ENCODE measurements around the gene HOMER1. TPM values are rescaled to one million over a fixed set of nuclear protein-coding genes. Genes with fewer than 3 reads are reported as not detected.

HOMER1 gene
- polyA plus RNA-seq, 1 donor: 3.8 TPM

GRCh38 chr5:79508794-79509193 lies 5.1 kb downstream of the HOMER1 start:
- Histone ChIP-seq H3K27ac (ENCODE audit: low read length) (no peak overlapping the region), H3K4me3 (ENCODE audit: low read length) (no peak overlapping the region), H3K9me3 (ENCODE audit: control insufficient read depth, low read depth, low read length) (no peaks in the 10 kb centered on the region), H3K36me3 (ENCODE audit: control insufficient read depth, insufficient read depth, low read length) (no peaks in the 10 kb centered on the region), H3K4me1 (ENCODE audit: control insufficient read depth, insufficient read depth, low read length) (peaks cover 8% of the 10 kb centered on the region), H3K27me3 (ENCODE audit: control insufficient read depth, insufficient read depth, low read length) (peaks cover 30% of the 10 kb centered on the region)
- WGBS (ENCODE audit: insufficient coverage, low lambda C conversion rate): no CpG with 5 or more reads among the region's 2 CpGs
- no peak for DNase-seq

DNA sequence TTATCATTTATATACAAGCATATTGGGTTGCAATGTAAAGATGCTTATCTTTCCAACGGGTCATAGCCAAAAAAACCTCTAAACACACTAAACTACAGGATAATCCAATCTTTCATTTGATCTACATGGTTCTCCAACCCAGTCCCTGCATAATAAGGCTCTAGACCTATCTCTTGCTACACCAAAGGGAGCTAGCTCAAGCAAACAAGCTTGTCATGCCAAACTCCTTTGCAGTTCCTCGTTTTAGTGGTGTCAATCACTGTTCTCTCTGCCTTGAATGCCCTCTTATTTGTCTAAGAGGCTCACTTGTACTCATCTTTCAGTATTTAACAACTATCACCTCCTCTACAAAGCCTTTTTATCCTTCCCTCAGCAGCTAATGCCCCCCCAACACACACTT lies 5.6 kb downstream of the HOMER1 start:
- Histone ChIP-seq H3K36me3 (ENCODE audit: control insufficient read depth, insufficient read depth, low read length) (no peaks in the 10 kb centered on the region), H3K27ac (ENCODE audit: low read length) (no peak overlapping the region), H3K9me3 (ENCODE audit: control insufficient read depth, low read depth, low read length) (no peaks in the 10 kb centered on the region), H3K4me1 (ENCODE audit: control insufficient read depth, insufficient read depth, low read length) (peaks cover 8% of the 10 kb centered on the region), H3K4me3 (ENCODE audit: low read length) (no peak overlapping the region), H3K27me3 (ENCODE audit: control insufficient read depth, insufficient read depth, low read length) (peaks cover 29% of the 10 kb centered on the region)
- DNase-seq: no peak
- WGBS (ENCODE audit: insufficient coverage, low lambda C conversion rate): no CpG with 5 or more reads among the region's 2 CpGs

DNA sequence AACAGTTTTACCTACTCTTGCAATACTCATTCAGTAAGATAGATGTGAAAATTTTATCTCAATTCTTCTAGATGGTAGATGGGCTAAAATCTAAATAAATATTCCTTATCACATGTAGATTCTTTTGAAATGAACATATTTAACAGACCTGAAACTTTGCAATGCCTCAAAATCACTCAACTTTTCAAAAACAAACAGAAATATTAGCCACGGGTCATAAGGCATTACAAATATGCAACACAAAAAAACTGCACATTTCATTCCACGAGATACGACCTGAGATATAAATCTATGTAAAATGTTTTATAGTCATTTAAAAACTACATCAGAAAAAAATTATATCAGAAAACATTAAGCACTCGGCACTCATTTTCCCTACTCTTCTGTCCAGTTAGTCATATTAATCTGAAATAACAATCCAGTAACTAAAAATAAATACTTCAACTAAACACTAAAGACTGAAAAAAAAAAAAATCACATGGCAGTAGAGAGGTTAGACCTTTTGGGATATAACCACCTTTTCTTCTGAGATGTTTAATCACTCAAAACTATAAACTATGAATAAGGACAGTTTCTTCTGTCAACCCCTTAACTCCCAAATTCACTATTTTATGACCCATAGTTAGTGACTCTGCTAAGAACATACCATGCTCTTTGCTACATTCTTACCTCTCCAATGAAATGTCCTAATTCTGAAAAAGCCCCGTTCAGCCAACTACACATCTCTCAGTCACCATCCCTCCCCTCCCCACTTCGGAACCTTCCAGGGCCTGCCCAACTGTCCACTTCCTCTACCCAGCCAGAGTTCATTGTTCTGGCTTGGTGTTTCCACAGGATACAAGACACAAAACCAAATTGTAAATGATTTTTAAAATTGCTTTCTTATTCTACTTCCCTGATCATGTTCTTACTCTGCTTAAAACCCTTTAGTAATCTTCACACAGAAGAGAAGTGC lies 6.4 kb downstream of the HOMER1 start:
- Histone ChIP-seq H3K27me3 (ENCODE audit: control insufficient read depth, insufficient read depth, low read length) (peaks cover 20% of the 10 kb centered on the region), H3K27ac (ENCODE audit: low read length) (no peak overlapping the region), H3K4me3 (ENCODE audit: low read length) (no peak overlapping the region), H3K4me1 (ENCODE audit: control insufficient read depth, insufficient read depth, low read length) (no peaks in the 10 kb centered on the region), H3K36me3 (ENCODE audit: control insufficient read depth, insufficient read depth, low read length) (no peaks in the 10 kb centered on the region), H3K9me3 (ENCODE audit: control insufficient read depth, low read depth, low read length) (no peaks in the 10 kb centered on the region)
- 100% methylated on average over 3 of the region's 6 CpGs for WGBS (ENCODE audit: insufficient coverage, low lambda C conversion rate)
- no peak for DNase-seq

DNA sequence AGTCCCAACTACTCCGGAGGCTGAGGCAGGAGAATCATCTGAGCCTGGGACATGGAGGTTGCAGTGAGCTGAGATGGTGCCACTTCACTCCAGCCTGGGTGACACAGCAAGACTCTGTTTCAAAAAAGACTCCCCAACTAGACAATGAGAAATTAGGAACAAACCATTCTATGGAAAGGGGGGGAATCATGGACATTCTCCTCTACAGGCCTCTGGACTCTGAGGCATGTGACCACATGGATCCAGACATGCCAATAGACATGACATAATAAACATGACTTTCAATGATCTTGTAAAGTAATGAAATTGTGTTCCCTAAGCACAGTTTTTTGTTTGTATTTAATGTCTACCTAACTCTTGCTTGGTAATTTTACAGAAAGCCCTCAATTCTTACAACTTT lies 8.8 kb downstream of the HOMER1 start:
- DNase-seq: no peak

GRCh38 chr5:79503794-79504495 lies 10.0 kb downstream of the HOMER1 start:
- Histone ChIP-seq H3K4me3 (ENCODE audit: low read length) (no peak overlapping the region), H3K9me3 (ENCODE audit: control insufficient read depth, low read depth, low read length) (no peaks in the 10 kb centered on the region), H3K4me1 (ENCODE audit: control insufficient read depth, insufficient read depth, low read length) (no peaks in the 10 kb centered on the region), H3K27me3 (ENCODE audit: control insufficient read depth, insufficient read depth, low read length) (no peaks in the 10 kb centered on the region), H3K36me3 (ENCODE audit: control insufficient read depth, insufficient read depth, low read length) (no peaks in the 10 kb centered on the region), H3K27ac (ENCODE audit: low read length) (no peak overlapping the region)
- WGBS (ENCODE audit: insufficient coverage, low lambda C conversion rate): 80% methylated on average over 1 of the region's 3 CpGs
- DNase-seq: no peak

More for the DNA sequence above, 8.8 kb downstream of the HOMER1 start:
- H3K9me3 ChIP-seq (ENCODE audit: control insufficient read depth, low read depth, low read length): no peaks in the 10 kb centered on the region
- no CpG with 5 or more reads among the region's 1 CpG for WGBS (ENCODE audit: insufficient coverage, low lambda C conversion rate)
- H3K4me1 ChIP-seq (ENCODE audit: control insufficient read depth, insufficient read depth, low read length): no peaks in the 10 kb centered on the region
- H3K36me3 ChIP-seq (ENCODE audit: control insufficient read depth, insufficient read depth, low read length): no peaks in the 10 kb centered on the region
- no peak overlapping the region for H3K4me3 ChIP-seq (ENCODE audit: low read length)
- no peaks in the 10 kb centered on the region for H3K27me3 ChIP-seq (ENCODE audit: control insufficient read depth, insufficient read depth, low read length)
- H3K27ac ChIP-seq (ENCODE audit: low read length): no peak overlapping the region

DNA sequence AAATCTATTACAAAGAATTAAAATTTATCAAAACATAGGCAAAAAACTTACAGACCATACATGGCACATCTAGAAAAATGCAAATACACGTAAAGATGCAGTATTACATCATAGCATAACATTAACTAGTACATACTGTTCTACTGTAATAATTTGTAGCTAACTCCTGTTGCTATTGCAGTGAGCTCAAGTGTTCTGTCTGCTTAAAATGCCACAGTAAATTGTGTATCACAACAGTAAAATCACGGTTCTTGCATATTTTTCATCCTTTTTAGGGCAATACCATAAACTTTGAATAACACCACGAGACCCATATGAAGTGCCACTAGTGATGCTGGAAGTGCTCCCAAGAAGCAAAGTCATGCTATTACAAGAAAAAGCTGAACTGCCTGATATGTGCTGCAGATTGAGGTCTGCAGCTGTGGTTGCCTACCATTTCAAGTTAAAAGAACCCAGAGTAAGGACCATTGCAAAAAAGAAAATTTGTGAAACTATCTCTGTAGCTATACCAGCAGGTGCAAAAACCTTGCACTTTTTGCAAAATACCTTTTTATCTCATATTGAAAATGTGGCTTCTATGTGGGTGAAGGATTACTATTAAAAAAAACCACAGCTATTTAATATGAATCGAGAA lies 14.2 kb downstream of the HOMER1 start:
- no peak overlapping the region for H3K27ac ChIP-seq (ENCODE audit: low read length)
- no peaks in the 10 kb centered on the region for H3K27me3 ChIP-seq (ENCODE audit: control insufficient read depth, insufficient read depth, low read length)
- H3K4me3 ChIP-seq (ENCODE audit: low read length): no peak overlapping the region
- WGBS (ENCODE audit: insufficient coverage, low lambda C conversion rate): 80% methylated on average over 1 of the region's 4 CpGs
- H3K9me3 ChIP-seq (ENCODE audit: control insufficient read depth, low read depth, low read length): no peaks in the 10 kb centered on the region
- H3K36me3 ChIP-seq (ENCODE audit: control insufficient read depth, insufficient read depth, low read length): no peaks in the 10 kb centered on the region
- H3K4me1 ChIP-seq (ENCODE audit: control insufficient read depth, insufficient read depth, low read length): no peaks in the 10 kb centered on the region
- DNase-seq: no peak

DNA sequence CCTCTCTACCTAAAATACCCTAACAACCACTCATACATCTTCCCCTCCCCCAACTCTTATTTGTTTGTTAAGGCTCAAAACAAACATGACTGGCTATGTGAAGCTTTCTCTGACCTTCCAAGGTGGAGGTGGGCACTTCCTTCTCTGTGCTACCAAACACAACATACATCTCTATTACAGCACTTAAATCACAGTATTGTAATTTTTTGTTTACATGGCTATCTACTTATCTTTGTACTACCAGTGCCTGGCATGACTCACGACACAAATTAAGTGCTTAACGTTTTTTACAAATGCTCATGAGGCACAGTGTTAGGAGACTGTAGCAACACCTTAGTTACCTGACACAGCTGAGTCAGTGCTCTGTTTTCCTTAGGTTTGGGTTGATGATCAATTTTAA lies 18.6 kb downstream of the HOMER1 start:
- Histone ChIP-seq H3K27me3 (ENCODE audit: control insufficient read depth, insufficient read depth, low read length) (no peaks in the 10 kb centered on the region), H3K4me1 (ENCODE audit: control insufficient read depth, insufficient read depth, low read length) (no peaks in the 10 kb centered on the region), H3K4me3 (ENCODE audit: low read length) (no peak overlapping the region), H3K9me3 (ENCODE audit: control insufficient read depth, low read depth, low read length) (no peaks in the 10 kb centered on the region), H3K36me3 (ENCODE audit: control insufficient read depth, insufficient read depth, low read length) (no peaks in the 10 kb centered on the region), H3K27ac (ENCODE audit: low read length) (no peak overlapping the region)
- no CpG with 5 or more reads among the region's 2 CpGs for WGBS (ENCODE audit: insufficient coverage, low lambda C conversion rate)
- peak in 1 of 2 donors; percentile 11 for DNase-seq

- no CpG with 5 or more reads among the region's 3 CpGs for WGBS (ENCODE audit: insufficient coverage, low lambda C conversion rate)
These were observed 20.2 kb downstream of the HOMER1 start for GRCh38 chr5:79493596-79494345.

GRCh38 chr5:79491690-79492317 lies 22.1 kb downstream of the HOMER1 start:
- Histone ChIP-seq H3K9me3 (ENCODE audit: control insufficient read depth, low read depth, low read length) (no peaks in the 10 kb centered on the region), H3K27ac (ENCODE audit: low read length) (no peak overlapping the region), H3K4me3 (ENCODE audit: low read length) (no peak overlapping the region), H3K36me3 (ENCODE audit: control insufficient read depth, insufficient read depth, low read length) (no peaks in the 10 kb centered on the region), H3K4me1 (ENCODE audit: control insufficient read depth, insufficient read depth, low read length) (no peaks in the 10 kb centered on the region), H3K27me3 (ENCODE audit: control insufficient read depth, insufficient read depth, low read length) (no peaks in the 10 kb centered on the region)
- DNase-seq: no peak

More at GRCh38 chr5:79493596-79494345, 20.2 kb downstream of the HOMER1 start:
- Histone ChIP-seq H3K27me3 (ENCODE audit: control insufficient read depth, insufficient read depth, low read length) (no peaks in the 10 kb centered on the region), H3K27ac (ENCODE audit: low read length) (no peak overlapping the region), H3K36me3 (ENCODE audit: control insufficient read depth, insufficient read depth, low read length) (no peaks in the 10 kb centered on the region), H3K4me1 (ENCODE audit: control insufficient read depth, insufficient read depth, low read length) (no peaks in the 10 kb centered on the region), H3K9me3 (ENCODE audit: control insufficient read depth, low read depth, low read length) (no peaks in the 10 kb centered on the region), H3K4me3 (ENCODE audit: low read length) (no peak overlapping the region)
- no peak for DNase-seq
